Adipose tissue (tissue), 3 donors: ENCODE results near the gene PDS5A. TPM values are rescaled to one million over a fixed set of nuclear protein-coding genes. Genes with fewer than 3 reads are reported as not detected.
"Not testable (repeated sequence)": the region's sequence is repeated elsewhere in the genome, so short reads cannot be mapped to it uniquely, and the experiment has no call there.

Source experiments
- H3K27ac ChIP-seq: one replicate; pipeline ENCODE4 v1.5.1; 2013; ENCODE audit warnings: low read depth, low read length
- WGBS, 3 donors: extraction: QIAGEN DNeasy Blood & Tissue Kit; methylation state at CpG; one replicate each; pipeline ENCODE4 v1.1.7; 2013; 5-methylcytosine and 5-hydroxymethylcytosine counted together
- polyA plus RNA-seq, 3 donors: library from polyadenylated mRNA; stranded (reverse); fragments of 200-250 nt; gene quantifications; one replicate each; pipeline ENCODE4 v1.2.3, GENCODE V29; 2013
- donor health status: healthy with polysubstance abuse.
- donor health status: Bipolar disorder and iron deficiency.
- donor health status: healthy.

PDS5A gene
- polyA plus RNA-seq, 3 donors, result 13.7 to 20.9 (median 17.0) TPM

GRCh38 chr4:39813033-39813432 is 164.7 kb downstream of the PDS5A start:
- H3K27ac ChIP-seq, result not testable (repeated sequence)
- 0% methylated on average over 1 of the region's 1 CpG; no CpG with 5 or more reads in 2 of the 3 donors for WGBS, 3 donors

- 65 to 72% (median 70%) methylated on average over 6 of the region's 6 CpGs for WGBS, 3 donors
- no peak overlapping the region for H3K27ac ChIP-seq
Observed at GRCh38 chr4:39812500-39812899, 165.2 kb downstream of the PDS5A start.

- 66 to 75% (median 67%) methylated on average over 8 of the region's 8 CpGs for WGBS, 3 donors
- no peak overlapping the region for H3K27ac ChIP-seq
Observed at GRCh38 chr4:39808231-39808749, 169.4 kb downstream of the PDS5A start.

- WGBS, 3 donors, result 67 to 94% (median 91%) methylated on average over 4 of the region's 4 CpGs
- no peak overlapping the region for H3K27ac ChIP-seq
Observed at GRCh38 chr4:39802005-39802404, 175.7 kb downstream of the PDS5A start.

GRCh38 chr4:39792976-39793375 is 184.7 kb downstream of the PDS5A start:
- not testable (repeated sequence) for H3K27ac ChIP-seq
- 94 to 95% (median 94%) methylated on average over 13 of the region's 13 CpGs for WGBS, 3 donors

GRCh38 chr4:39792529-39792928 is 185.2 kb downstream of the PDS5A start:
- WGBS, 3 donors, result 88 to 94% (median 93%) methylated on average over 3 of the region's 3 CpGs
- no peak overlapping the region for H3K27ac ChIP-seq

GRCh38 chr4:39792128-39792527 is 185.6 kb downstream of the PDS5A start:
- WGBS, 3 donors, result 89 to 92% (median 90%) methylated on average over 5 of the region's 5 CpGs
- H3K27ac ChIP-seq, result no peak overlapping the region

GRCh38 chr4:39786838-39787237 is 190.9 kb downstream of the PDS5A start:
- H3K27ac ChIP-seq, result no peak overlapping the region
- 81 to 93% (median 85%) methylated on average over 4 of the region's 4 CpGs for WGBS, 3 donors

- WGBS, 3 donors, result 57 to 74% (median 58%) methylated on average over 1 of the region's 1 CpG
- no peak overlapping the region for H3K27ac ChIP-seq
Observed at GRCh38 chr4:39785083-39785482, 192.6 kb downstream of the PDS5A start.

GRCh38 chr4:39781988-39782387 is 195.7 kb downstream of the PDS5A start:
- H3K27ac ChIP-seq, result not testable (repeated sequence)
- 80 to 91% (median 86%) methylated on average over 2 of the region's 2 CpGs for WGBS, 3 donors

Other genes starting within 250 kb of the PDS5A start
- gene N4BP2, start 78.9 kb upstream of the PDS5A start, polyA plus RNA-seq, result 1 to 10 TPM; 1.7 to 3.0 (median 1.9) TPM
- 1 to 10 TPM in 1 of 3 donors, under 1 TPM in 2; 0.60 to 2.1 (median 0.90) TPM for gene RHOH, start 219.1 kb upstream of the PDS5A start, polyA plus RNA-seq